ENCODE data around the gene PPM1D. TPM values are rescaled to one million over a fixed set of nuclear protein-coding genes. Genes with fewer than 3 reads are reported as not detected.

Gene PPM1D
- total RNA-seq, 4 donors from 2014 or later = 10.9 to 31.1 (median 16.7) TPM

- 54 to 59% methylated on average over 3 of the region's 3 CpGs for WGBS, 2 donors
- H3K4me3 ChIP-seq (ENCODE audit: low read depth, poor library complexity, severe bottlenecking) = no peak overlapping the region
- intact Hi-C loops (cut with DNase I; ENCODE audit: low total_unique reads) = no loop called here
- no peak for TF ChIP-seq CTCF (IDR thresholded peaks at IDR 0.05)
- no peak for TF ChIP-seq POLR2A (IDR thresholded peaks at IDR 0.05)
- no peak for DNase-seq (ENCODE audit: low spot score in 2 of 2)
Observed at GRCh38 chr17:60618854-60619526, 19.0 kb downstream of the PPM1D start.

GRCh38 chr17:60622961-60623360 is 23.0 kb downstream of the PPM1D start:
- H3K4me3 ChIP-seq (ENCODE audit: low read depth, poor library complexity, severe bottlenecking) = no peak overlapping the region
- 88 to 100% methylated on average over 2 of the region's 2 CpGs for WGBS, 2 donors
- DNase-seq (ENCODE audit: low spot score in 2 of 2) = no peak
- TF ChIP-seq CTCF (IDR thresholded peaks at IDR 0.05) (no peak), POLR2A (IDR thresholded peaks at IDR 0.05) (no peak)
- intact Hi-C loops (cut with DNase I; ENCODE audit: low total_unique reads) = no loop called here

GRCh38 chr17:60623415-60623814 is 23.4 kb downstream of the PPM1D start:
- intact Hi-C loops (cut with DNase I; ENCODE audit: low total_unique reads) = no loop called here
- no peak for TF ChIP-seq CTCF (IDR thresholded peaks at IDR 0.05)
- TF ChIP-seq POLR2A (IDR thresholded peaks at IDR 0.05) = no peak
- H3K4me3 ChIP-seq (ENCODE audit: low read depth, poor library complexity, severe bottlenecking) = no peak overlapping the region
- 88 to 93% methylated on average over 9 of the region's 9 CpGs for WGBS, 2 donors
- DNase-seq (ENCODE audit: low spot score in 2 of 2) = no peak

- 81% methylated on average over 2 of the region's 2 CpGs for WGBS, 2 donors
- no peak for TF ChIP-seq CTCF (IDR thresholded peaks at IDR 0.05)
- TF ChIP-seq POLR2A (IDR thresholded peaks at IDR 0.05) = no peak
- intact Hi-C loops (cut with DNase I; ENCODE audit: low total_unique reads) = no loop called here
- H3K4me3 ChIP-seq (ENCODE audit: low read depth, poor library complexity, severe bottlenecking) = no peak overlapping the region
- DNase-seq (ENCODE audit: low spot score in 2 of 2) = no peak
Observed at GRCh38 chr17:60627124-60627523, 27.1 kb downstream of the PPM1D start.

GRCh38 chr17:60628252-60628889 is 28.4 kb downstream of the PPM1D start:
- H3K4me3 ChIP-seq (ENCODE audit: low read depth, poor library complexity, severe bottlenecking) = no peak overlapping the region
- intact Hi-C loops (cut with DNase I; ENCODE audit: low total_unique reads) = no loop called here
- TF ChIP-seq CTCF (IDR thresholded peaks at IDR 0.05) (no peak), POLR2A (IDR thresholded peaks at IDR 0.05) (no peak)
- DNase-seq (ENCODE audit: low spot score in 2 of 2) = no peak
- WGBS, 2 donors = 83 to 89% methylated on average over 6 of the region's 6 CpGs
